HUES6 (cell line): ENCODE data around the gene S100A4.
A peak's percentile ranks its signal among the peaks of the same experiment; 100 is the strongest.

Experiments
- H3K27ac ChIP-seq: 2 replicates; pipeline ENCODE4 v1.7.0; 2013; ENCODE audit warnings: low read depth, mild to moderate bottlenecking, low read length, inconsistent platforms
- H3K27me3 ChIP-seq: 2 replicates; pipeline ENCODE4 v1.6.1; 2013; ENCODE audit warnings: low read length; ENCODE audit not compliant: control insufficient read depth, insufficient read depth
- H3K36me3 ChIP-seq: 2 replicates; pipeline ENCODE4 v1.6.1; 2013; ENCODE audit warnings: low read length; ENCODE audit not compliant: control insufficient read depth, insufficient read depth
- H3K4me1 ChIP-seq: 2 replicates; pipeline ENCODE4 v1.6.1; 2013; ENCODE audit warnings: low read length; ENCODE audit not compliant: control insufficient read depth, insufficient read depth
- H3K4me3 ChIP-seq: 2 replicates; pipeline ENCODE4 v1.5.1; 2013; ENCODE audit warnings: low read depth, low read length
- H3K9ac ChIP-seq: one replicate; pipeline ENCODE4 v1.6.1; 2013; ENCODE audit warnings: mild to moderate bottlenecking, low read length
- H3K9me3 ChIP-seq: 2 replicates; pipeline ENCODE4 v1.6.1; 2013; ENCODE audit warnings: low read depth, low read length; ENCODE audit not compliant: control insufficient read depth, insufficient read depth

Gene S100A4

DNA sequence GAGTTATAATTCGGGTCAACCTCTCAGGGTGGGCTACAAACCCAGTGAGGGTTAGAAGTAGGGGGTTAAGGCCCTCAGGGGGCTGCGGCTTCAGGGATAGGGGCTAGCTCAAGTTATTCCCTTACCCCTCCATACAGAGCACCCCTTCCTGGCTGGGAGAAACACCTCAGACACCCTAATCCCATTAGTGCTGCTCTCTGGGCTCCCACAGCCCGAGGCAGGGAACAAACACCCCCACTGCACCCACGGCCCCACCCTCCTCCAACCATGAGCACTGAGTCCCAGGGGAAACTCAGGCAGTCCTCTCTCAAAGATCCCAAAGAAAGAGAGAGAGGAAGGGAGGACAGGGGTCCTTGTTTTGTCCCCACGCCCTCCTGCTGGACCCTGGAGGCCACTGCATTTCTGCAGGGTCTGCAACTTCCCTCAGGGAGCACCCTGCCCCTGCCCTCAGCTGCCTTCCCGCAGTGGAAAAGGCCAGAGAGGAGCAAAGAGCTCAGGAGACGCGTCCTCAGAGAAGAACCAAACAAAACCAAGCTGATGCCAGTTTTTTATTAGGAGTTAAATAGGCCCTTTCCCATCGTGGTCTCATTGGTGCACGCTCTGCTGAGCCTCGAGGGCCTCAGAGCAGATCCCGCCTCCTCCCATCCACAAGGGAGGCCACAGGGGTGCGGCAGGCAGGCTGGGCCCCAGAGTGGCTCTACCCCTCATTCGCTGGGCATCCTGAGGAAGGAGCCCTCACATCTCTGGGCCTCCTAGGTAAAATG, 1.4 kb upstream of the S100A4 start:
- Histone ChIP-seq H3K4me1 (peaks cover 69% of the 10 kb centered on the region), H3K36me3 (no peaks in the 10 kb centered on the region), H3K9ac (no peak overlapping the region), H3K27me3 (no peaks in the 10 kb centered on the region), H3K4me3 (no peak overlapping the region), H3K27ac (no peak overlapping the region), H3K9me3 (no peaks in the 10 kb centered on the region)

DNA sequence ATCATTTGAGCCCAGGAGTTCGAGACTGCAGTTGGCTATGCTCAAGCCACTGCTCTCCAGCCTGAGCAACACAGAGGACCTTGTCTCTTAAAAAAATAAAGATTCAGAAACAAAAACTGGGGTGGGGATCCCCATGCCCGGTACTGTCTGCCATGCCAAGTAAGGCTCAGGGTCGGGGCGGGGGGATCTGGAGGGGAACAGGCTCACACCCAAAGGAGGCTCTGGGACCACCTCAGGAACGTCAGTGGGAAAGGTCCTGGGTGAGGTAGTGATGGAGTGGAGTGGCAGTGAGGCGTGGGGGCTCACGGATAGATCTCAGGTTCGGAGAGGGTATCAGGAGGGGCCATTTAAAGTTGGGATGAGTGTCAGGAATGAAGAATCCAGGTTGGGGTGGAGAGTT, 765 bp upstream of the S100A4 start:
- Histone ChIP-seq H3K27me3 (no peaks in the 10 kb centered on the region), H3K4me1 (peaks cover 69% of the 10 kb centered on the region), H3K27ac (no peak overlapping the region), H3K9ac (no peak overlapping the region), H3K4me3 (no peak overlapping the region), H3K9me3 (no peaks in the 10 kb centered on the region), H3K36me3 (no peaks in the 10 kb centered on the region)

DNA sequence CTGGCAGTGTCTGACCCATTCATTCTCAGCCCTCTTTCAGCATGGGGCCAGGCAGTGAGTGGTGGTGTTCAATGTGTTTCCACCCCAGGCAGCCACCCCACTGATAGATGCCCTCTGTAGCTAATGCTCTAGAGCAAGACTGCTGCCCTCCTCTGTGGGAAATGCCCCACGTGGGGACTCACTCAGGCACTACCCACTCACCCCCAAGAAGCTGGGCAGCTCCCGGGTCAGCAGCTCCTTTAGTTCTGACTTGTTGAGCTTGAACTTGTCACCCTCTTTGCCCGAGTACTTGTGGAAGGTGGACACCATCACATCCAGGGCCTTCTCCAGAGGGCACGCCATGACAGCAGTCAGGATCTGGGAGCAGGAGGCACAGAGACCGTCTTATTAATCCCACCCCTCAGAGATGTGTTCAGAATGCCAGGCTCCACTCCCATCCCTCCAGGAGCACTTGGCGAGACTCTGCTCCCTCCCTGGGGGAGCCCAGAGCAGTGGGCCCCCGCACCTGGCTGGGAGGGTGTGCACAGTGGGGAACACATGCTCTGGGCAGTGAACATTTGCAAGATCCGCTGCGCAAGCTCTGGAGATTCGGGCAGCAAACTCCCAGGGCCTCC, 1.0 kb downstream of the S100A4 start:
- no peaks in the 10 kb centered on the region for H3K36me3 ChIP-seq
- peak overlapping the region; percentile 37; the same call in 1 of the 2 replicates for H3K4me3 ChIP-seq
- peaks cover 52% of the 10 kb centered on the region for H3K4me1 ChIP-seq
- H3K9ac ChIP-seq, result peak overlapping the region; percentile 48
- H3K9me3 ChIP-seq, result no peaks in the 10 kb centered on the region
- no peak overlapping the region for H3K27ac ChIP-seq
- H3K27me3 ChIP-seq, result no peaks in the 10 kb centered on the region

DNA sequence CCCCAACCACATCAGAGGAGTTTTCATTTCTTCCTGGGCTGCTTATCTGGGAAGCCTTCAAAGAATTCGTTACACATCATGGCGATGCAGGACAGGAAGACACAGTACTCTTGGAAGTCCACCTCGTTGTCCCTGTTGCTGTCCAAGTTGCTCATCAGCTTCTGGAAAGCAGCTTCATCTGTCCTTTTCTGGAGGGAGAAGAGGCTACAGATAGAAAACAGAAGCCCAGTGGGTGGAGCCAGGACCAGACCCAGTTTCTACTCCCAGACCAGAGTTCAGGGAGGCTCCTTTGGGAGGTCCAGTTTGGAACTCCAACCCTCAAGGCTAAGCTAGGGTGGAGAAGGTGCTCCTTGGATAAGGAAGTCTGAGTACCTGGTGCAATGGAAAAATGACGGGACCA, 1.9 kb downstream of the S100A4 start:
- Histone ChIP-seq H3K36me3 (no peaks in the 10 kb centered on the region), H3K4me1 (peaks cover 44% of the 10 kb centered on the region), H3K27ac (no peak overlapping the region)

DNA sequence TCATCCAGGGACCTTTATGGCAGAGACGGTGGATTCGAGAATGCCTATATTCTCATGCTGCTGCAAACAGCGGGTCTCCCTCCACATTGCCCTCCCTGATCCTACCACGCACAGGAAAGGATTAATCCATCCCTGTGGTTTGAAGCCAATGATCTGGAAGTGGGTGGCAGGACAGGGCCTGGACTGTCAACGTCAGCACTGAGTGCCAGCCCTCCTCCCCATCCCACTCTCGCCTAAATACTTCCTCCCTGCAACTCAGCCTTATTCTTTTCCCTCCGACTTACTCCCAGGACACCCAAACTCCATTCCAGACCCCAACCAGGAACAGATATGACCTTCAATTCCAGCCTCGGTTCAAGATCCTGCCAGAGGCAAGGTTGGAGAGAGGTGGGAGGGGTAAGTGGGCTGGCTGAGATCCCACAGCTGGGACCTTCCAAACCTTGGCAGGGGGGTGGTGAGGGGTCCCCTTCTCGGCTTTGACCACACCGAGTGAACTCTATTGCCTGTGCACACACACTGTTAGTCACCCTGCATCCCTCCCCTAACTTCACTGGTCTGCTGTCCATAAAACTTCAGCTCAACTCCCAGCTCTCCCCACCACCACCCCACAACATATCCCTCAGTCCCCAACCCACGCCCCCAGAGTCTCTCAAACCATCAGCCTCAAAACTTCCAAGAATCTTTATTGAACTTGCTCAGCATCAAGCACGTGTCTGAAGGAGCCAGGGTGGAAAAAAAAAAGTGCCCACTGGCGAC, 2.5 kb downstream of the S100A4 start:
- H3K4me3 ChIP-seq, result no peak overlapping the region
- no peak overlapping the region for H3K9ac ChIP-seq
- H3K27me3 ChIP-seq, result no peaks in the 10 kb centered on the region
- H3K36me3 ChIP-seq, result no peaks in the 10 kb centered on the region
- H3K27ac ChIP-seq, result no peak overlapping the region
- peaks cover 42% of the 10 kb centered on the region for H3K4me1 ChIP-seq
- no peaks in the 10 kb centered on the region for H3K9me3 ChIP-seq

More for the DNA sequence above, 1.9 kb downstream of the S100A4 start:
- no peak overlapping the region for H3K4me3 ChIP-seq
- no peaks in the 10 kb centered on the region for H3K27me3 ChIP-seq
- H3K9me3 ChIP-seq, result no peaks in the 10 kb centered on the region
- no peak overlapping the region for H3K9ac ChIP-seq

DNA sequence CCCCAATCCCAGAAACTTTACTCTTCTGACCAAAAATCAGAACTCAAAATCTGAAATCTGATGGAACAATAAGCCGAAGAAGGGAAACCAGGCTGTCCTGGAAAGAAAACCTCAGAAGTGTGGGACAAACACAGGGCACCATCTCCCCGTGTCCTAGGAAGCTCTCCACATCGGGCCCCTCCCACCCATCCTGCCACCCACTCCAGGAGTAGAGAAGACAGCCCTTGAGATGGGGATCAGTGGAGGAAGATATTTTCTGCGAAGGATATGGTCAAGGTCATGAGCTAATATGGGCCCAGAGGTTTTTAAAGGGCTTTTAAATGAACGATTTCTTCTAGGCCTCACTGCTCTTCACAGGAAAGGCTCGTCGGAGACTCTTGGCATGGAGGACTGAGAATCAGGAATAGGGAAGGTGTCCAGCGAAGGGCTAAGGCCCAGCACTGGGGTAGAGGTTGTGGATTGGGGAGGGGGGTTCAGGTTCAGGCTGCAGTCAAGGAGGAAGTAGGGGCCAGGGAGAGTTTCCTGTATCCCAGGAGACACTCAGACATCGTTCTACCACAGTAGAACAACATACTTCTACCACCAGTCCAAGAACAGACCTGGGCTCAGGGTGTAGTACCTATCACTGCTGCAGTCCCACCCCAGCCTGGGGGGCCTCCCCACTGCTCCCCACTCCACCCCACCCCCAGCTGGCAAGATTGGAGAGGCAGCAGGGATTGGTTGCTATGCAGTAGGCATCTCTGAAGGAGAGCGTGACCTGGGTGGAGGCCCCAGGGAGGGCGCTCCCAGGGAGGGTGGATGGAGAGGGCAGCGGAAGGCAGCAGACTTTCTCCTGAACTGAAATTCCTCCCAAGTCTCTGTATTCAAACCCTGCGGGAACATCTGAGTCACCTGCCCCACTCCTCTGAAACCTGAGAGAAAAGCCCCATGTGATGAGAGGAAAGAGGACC, 3.7 kb downstream of the S100A4 start:
- H3K4me3 ChIP-seq, result no peak overlapping the region
- peaks cover 34% of the 10 kb centered on the region for H3K4me1 ChIP-seq
- H3K9ac ChIP-seq, result no peak overlapping the region
- no peaks in the 10 kb centered on the region for H3K36me3 ChIP-seq
- no peaks in the 10 kb centered on the region for H3K9me3 ChIP-seq
- no peaks in the 10 kb centered on the region for H3K27me3 ChIP-seq
- H3K27ac ChIP-seq, result no peak overlapping the region

DNA sequence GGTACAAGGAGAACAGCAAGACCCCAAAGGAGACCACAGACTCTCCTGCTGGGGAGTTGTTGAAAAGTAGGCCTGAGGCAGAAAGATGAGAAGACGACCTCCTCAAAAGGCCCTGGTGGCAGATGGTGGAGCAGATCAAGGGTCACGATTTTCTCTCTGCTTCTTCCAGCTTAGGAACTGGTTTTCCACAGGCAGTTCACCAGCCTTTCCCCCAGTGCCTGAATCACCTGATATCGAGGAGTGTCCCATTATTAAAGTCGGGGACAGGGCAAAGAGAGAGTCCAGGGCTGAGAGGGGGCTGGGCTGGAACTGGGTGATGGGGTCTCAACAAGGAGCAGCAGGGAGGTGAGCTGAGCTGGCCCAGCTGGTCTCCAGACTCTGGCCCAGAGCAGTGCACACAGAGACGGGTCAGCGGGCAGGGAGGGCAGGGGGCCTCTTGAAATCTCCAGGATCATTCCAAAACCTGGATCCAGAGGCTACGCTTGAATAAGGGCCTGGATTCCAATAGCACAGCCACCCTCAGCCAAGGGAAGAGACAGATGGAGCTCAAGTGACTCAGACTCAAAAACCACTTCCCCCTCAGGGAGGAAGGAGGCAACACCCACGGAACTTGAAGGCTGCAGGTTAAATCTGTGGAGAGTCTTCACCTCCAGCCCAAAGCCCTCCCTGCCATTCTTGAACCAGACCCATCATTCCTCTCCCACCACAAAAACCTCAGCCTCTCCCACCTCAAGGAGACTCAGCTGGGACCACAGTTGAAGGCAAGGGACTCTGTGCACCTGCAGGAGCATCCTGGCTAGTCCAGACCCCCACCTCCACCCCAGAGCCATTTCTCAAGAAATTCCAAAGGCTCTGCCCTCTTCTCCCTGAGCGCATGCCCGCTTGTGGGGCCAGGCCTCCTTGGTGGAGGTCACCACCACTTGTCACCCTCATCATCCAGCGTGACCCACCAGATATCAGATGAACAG, 4.9 kb downstream of the S100A4 start, which contains the start of gene S100A5:
Gene S100A5, minus strand, starts transcription at position 541 of the 968 bp plus-strand sequence. CDS start 743 bp downstream, outside the sequence.
- Histone ChIP-seq H3K4me1 (peaks cover 32% of the 10 kb centered on the region), H3K4me3 (no peak within 1 kb of the TSS), H3K9me3 (no peaks in the 10 kb centered on the region), H3K27me3 (peaks cover 9% of the 10 kb centered on the region; the same call in 1 of the 2 replicates), H3K36me3 (no peaks in the 10 kb centered on the region), H3K27ac (no peak within 1 kb of the TSS), H3K9ac (no peak within 1 kb of the TSS)

DNA sequence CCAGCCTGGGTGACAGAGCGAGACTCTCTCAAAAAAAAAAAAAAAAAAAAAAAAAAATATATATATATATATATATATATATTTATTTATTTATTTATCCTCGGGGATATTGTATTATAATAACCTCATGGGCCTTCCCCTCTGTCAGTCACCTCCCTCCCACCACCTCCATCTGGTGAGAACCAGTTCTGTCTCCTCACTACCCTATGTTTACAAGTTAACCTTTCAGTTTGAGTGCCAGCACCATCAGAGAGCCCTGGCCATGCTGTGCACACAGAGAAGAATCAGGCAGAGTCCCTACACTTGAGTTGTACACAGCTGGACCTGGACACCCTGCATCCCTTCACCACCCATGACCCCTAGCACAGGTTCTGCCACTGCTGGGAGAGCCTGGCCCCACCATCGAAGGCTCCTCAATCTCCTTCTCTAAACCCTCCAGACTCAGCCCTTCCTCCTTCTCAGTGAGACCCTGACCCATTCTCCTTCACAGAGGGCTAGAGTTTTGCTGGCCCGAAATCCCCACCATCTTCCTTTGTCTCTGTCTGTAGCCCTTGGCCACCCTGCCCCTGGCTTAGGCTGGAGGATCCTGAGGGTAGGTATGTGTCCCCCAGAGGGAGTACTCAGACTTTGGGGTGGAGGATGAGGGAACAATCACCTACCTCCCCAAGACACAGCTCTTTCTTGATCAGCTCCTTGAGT, 6.1 kb downstream of the S100A4 start:
- Histone ChIP-seq H3K36me3 (no peaks in the 10 kb centered on the region), H3K4me1 (peaks cover 27% of the 10 kb centered on the region), H3K27me3 (peaks cover 16% of the 10 kb centered on the region; the same call in 1 of the 2 replicates), H3K9ac (no peak overlapping the region), H3K9me3 (no peaks in the 10 kb centered on the region), H3K27ac (no peak overlapping the region), H3K4me3 (no peak overlapping the region)

DNA sequence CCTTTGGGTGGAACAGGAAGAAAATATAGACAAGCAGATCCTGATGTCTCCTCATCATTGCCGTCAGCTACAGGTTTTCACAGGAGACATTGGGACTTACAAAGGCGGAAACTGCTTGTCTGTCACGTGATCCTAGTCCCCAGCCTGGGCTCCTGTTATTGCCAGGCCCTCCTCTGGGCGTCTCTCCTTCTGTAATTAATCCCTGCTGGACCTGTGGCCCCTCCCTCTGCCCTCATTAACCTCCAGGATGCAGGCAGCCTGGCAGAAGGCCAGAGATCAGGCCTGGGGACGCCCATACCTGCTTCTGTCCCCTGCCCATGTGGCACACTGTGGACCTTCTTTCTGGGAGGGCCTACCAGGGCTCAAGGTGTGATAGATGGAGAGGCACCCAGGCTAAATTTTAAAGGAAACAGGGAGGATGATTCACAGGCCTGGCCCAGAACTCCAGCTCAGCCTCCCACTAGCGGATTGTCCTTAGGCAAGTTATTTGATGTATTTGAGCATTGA, 7.2 kb downstream of the S100A4 start:
- Histone ChIP-seq H3K36me3 (no peaks in the 10 kb centered on the region), H3K27me3 (peaks cover 16% of the 10 kb centered on the region; the same call in 1 of the 2 replicates), H3K27ac (no peak overlapping the region), H3K9ac (no peak overlapping the region), H3K4me1 (peaks cover 24% of the 10 kb centered on the region), H3K4me3 (no peak overlapping the region), H3K9me3 (no peaks in the 10 kb centered on the region)
